Measurements from ENCODE around the gene ALDH1L1.

The ALDH1L1 gene

GRCh38 chr3:126134219-126134975 lies 46.0 kb downstream of the ALDH1L1 start:
- DNase-seq (ENCODE audit: low read depth in 2 of 2): peak in 1 of 2 donors; percentile 6

- DNase-seq (ENCODE audit: low read depth in 2 of 2): no peak
Measured at GRCh38 chr3:126133606-126134005, 46.8 kb downstream of the ALDH1L1 start.

GRCh38 chr3:126132751-126133511 lies 47.5 kb downstream of the ALDH1L1 start:
- DNase-seq (ENCODE audit: low read depth in 2 of 2): no peak

GRCh38 chr3:126131881-126132750 lies 48.3 kb downstream of the ALDH1L1 start:
- DNase-seq (ENCODE audit: low read depth in 2 of 2): no peak

GRCh38 chr3:126130981-126131745 lies 49.2 kb downstream of the ALDH1L1 start:
- DNase-seq (ENCODE audit: low read depth in 2 of 2): no peak

GRCh38 chr3:126130081-126130855 lies 50.1 kb downstream of the ALDH1L1 start:
- no peak for DNase-seq (ENCODE audit: low read depth in 2 of 2)

GRCh38 chr3:126129398-126129891 lies 50.9 kb downstream of the ALDH1L1 start:
- no peak for DNase-seq (ENCODE audit: low read depth in 2 of 2)

- no peak for DNase-seq (ENCODE audit: low read depth in 2 of 2)
Measured at GRCh38 chr3:126128504-126129397, 51.6 kb downstream of the ALDH1L1 start.

- no peak for DNase-seq (ENCODE audit: low read depth in 2 of 2)
Measured at GRCh38 chr3:126127904-126128303, 52.5 kb downstream of the ALDH1L1 start.

- DNase-seq (ENCODE audit: low read depth in 2 of 2): no peak
Measured at GRCh38 chr3:126127452-126127851, 52.9 kb downstream of the ALDH1L1 start.

GRCh38 chr3:126126811-126127431 lies 53.5 kb downstream of the ALDH1L1 start:
- DNase-seq (ENCODE audit: low read depth in 2 of 2): no peak

- DNase-seq (ENCODE audit: low read depth in 2 of 2): no peak
Measured at GRCh38 chr3:126126286-126126685, 54.1 kb downstream of the ALDH1L1 start.

GRCh38 chr3:126125781-126126251 lies 54.6 kb downstream of the ALDH1L1 start:
- no peak for DNase-seq (ENCODE audit: low read depth in 2 of 2)

GRCh38 chr3:126125341-126125740 lies 55.0 kb downstream of the ALDH1L1 start:
- no peak for DNase-seq (ENCODE audit: low read depth in 2 of 2)

GRCh38 chr3:126124896-126125295 lies 55.5 kb downstream of the ALDH1L1 start:
- DNase-seq (ENCODE audit: low read depth in 2 of 2): no peak

- no peak for DNase-seq (ENCODE audit: low read depth in 2 of 2)
Measured at GRCh38 chr3:126124148-126124868, 56.1 kb downstream of the ALDH1L1 start.

- no peak for DNase-seq (ENCODE audit: low read depth in 2 of 2)
Measured at GRCh38 chr3:126121632-126122031, 58.8 kb downstream of the ALDH1L1 start.

- DNase-seq (ENCODE audit: low read depth in 2 of 2): no peak
Measured at GRCh38 chr3:126121074-126121473, 59.3 kb downstream of the ALDH1L1 start.

Measured in activated CD8-positive, alpha-beta memory T cell treated with anti-CD3 and anti-CD28 coated beads for 4 hours (primary cell).